Natural killer cell (primary cell): ENCODE data around the gene PHLPP1. TPM values are rescaled to one million over a fixed set of nuclear protein-coding genes. Genes with fewer than 3 reads are reported as not detected.

Source experiments
- ATAC-seq, 3 donors: fragments of 150-1000 bp in 2 of 3; fragments of 200-7000 bp in 1 of 3; cut with Tn5 transposase; 1 replicate in 1 of 3; 2 replicates in 2 of 3; pipeline ENCODE4 v1.10.0; 2021; ENCODE audit warnings: mild to moderate bottlenecking in 2 of 3, moderate library complexity in 2 of 3
- DNase-seq, 2 donors: peaks; one replicate each; pipeline versions ENCODE4 v3.0.0 to v3.0.0-alpha.2; 2013 to 2021; ENCODE audit warnings: mixed read lengths in 1 of 2
- H3K27ac ChIP-seq: one replicate; pipeline ENCODE4 v1.5.1; 2013; ENCODE audit warnings: mild to moderate bottlenecking, low read length
- H3K27me3 ChIP-seq: one replicate; pipeline ENCODE4 v1.6.1; 2013; ENCODE audit warnings: low read length; ENCODE audit not compliant: control insufficient read depth, insufficient read depth
- H3K36me3 ChIP-seq: one replicate; pipeline ENCODE4 v1.6.1; 2013; ENCODE audit warnings: low read length; ENCODE audit not compliant: control insufficient read depth, insufficient read depth
- H3K4me1 ChIP-seq: one replicate; pipeline ENCODE4 v1.6.1; 2013; ENCODE audit warnings: low read length; ENCODE audit not compliant: control insufficient read depth, insufficient read depth
- H3K4me3 ChIP-seq: one replicate; pipeline ENCODE4 v1.5.1; 2013; ENCODE audit warnings: low read length
- H3K9me3 ChIP-seq: one replicate; pipeline ENCODE4 v1.6.1; 2013; ENCODE audit warnings: low read length; ENCODE audit not compliant: control insufficient read depth, insufficient read depth
- H3K27ac Mint-ChIP-seq, 2 donors: one replicate each; pipeline ENCODE4 v1.8.0; 2022; ENCODE audit warnings: mild to moderate bottlenecking in 2 of 2, mixed read lengths in 2 of 2, moderate library complexity in 1 of 2
- H3K27me3 Mint-ChIP-seq, 2 donors: one replicate each; pipeline ENCODE4 v1.8.0; 2022; ENCODE audit warnings: low read depth in 2 of 2, mixed read lengths in 2 of 2
- H3K36me3 Mint-ChIP-seq: one replicate; pipeline ENCODE4 v1.8.0; 2022; ENCODE audit warnings: mixed read lengths
- H3K4me1 Mint-ChIP-seq, 2 donors: one replicate each; pipeline ENCODE4 v1.8.0; 2022; ENCODE audit warnings: mixed read lengths in 2 of 2
- H3K4me3 Mint-ChIP-seq: one replicate; pipeline ENCODE4 v1.8.0; 2022; ENCODE audit warnings: mild to moderate bottlenecking, moderate library complexity, mixed read lengths
- H3K9me3 Mint-ChIP-seq, 2 donors: one replicate each; pipeline ENCODE4 v1.8.0; 2022; ENCODE audit warnings: mixed read lengths in 2 of 2
- CTCF ChIP-seq: fragments of 200-600 bp; IDR thresholded peaks from one replicate; pipeline ENCODE4 v1.8.0; 2022; ENCODE audit warnings: antibody characterized with exemption
- WGBS: methylation state at CpG from one replicate; pipeline ENCODE4 v1.1.7; 2013; ENCODE audit warnings: missing lambda C conversion rate; ENCODE audit not compliant: insufficient coverage; 5-methylcytosine and 5-hydroxymethylcytosine counted together
- intact Hi-C: fragments of 100-400 bp; cut with micrococcal nuclease; formaldehyde crosslinking; loops from one replicate; pipeline ENCODE4 v1.14.2; 2022
- total RNA-seq, 4 donors: library from RNA; stranded (reverse); fragments of 120-200 nt in 1 of 4; gene quantifications; one replicate each; pipeline versions ENCODE4 v1.2.3 to v1.2.4, GENCODE V29; 2013 to 2022

Gene PHLPP1
- total RNA-seq, 3 donors from 2014 or later (not counting 1 experiment from before 2014, with no cell fraction given): 12.1 to 14.8 (median 12.2) TPM

- WGBS: 85% methylated on average over 2 of the region's 3 CpGs
- H3K4me1 ChIP-seq: no peaks in the 10 kb centered on the region
- H3K27me3 ChIP-seq: no peaks in the 10 kb centered on the region
- H3K36me3 ChIP-seq: no peaks in the 10 kb centered on the region
- ATAC-seq (no peak), DNase-seq (no peak)
- Mint-ChIP-seq H3K27ac (no peak overlapping the region), H3K27me3 (no peaks in the 10 kb centered on the region), H3K9me3 (no peaks in the 10 kb centered on the region), H3K4me1 (peaks cover 24 to 33% of the 10 kb centered on the region in 2 donors), H3K36me3 (no peaks in the 10 kb centered on the region), H3K4me3 (no peak overlapping the region)
- no peak for TF ChIP-seq CTCF
- no peak overlapping the region for H3K4me3 ChIP-seq
- H3K27ac ChIP-seq: no peak overlapping the region
- no peaks in the 10 kb centered on the region for H3K9me3 ChIP-seq
- intact Hi-C loops: loop anchor here (5.0 kb wide), 1 partner anchor 64 kb away; the partner anchor contains the start of gene PHLPP1
Measured at GRCh38 chr18:62781262-62781661, 65.9 kb downstream of the PHLPP1 start.

- Histone ChIP-seq H3K4me3 (no peak overlapping the region), H3K4me1 (no peaks in the 10 kb centered on the region), H3K9me3 (no peaks in the 10 kb centered on the region), H3K36me3 (no peaks in the 10 kb centered on the region), H3K27me3 (no peaks in the 10 kb centered on the region), H3K27ac (no peak overlapping the region)
- no peak for ATAC-seq
- DNase-seq: no peak
- Mint-ChIP-seq H3K27ac (no peak overlapping the region), H3K27me3 (no peaks in the 10 kb centered on the region), H3K4me3 (no peak overlapping the region), H3K36me3 (no peaks in the 10 kb centered on the region), H3K9me3 (no peaks in the 10 kb centered on the region), H3K4me1 (peaks cover 28 to 37% of the 10 kb centered on the region in 2 donors)
- TF ChIP-seq CTCF: no peak
- WGBS: 83% methylated on average over 2 of the region's 2 CpGs
- intact Hi-C loops: loop anchor here (5.0 kb wide), 1 partner anchor 65 kb away; the partner anchor contains the start of gene PHLPP1
Measured at GRCh38 chr18:62781893-62782292, 66.6 kb downstream of the PHLPP1 start.

GRCh38 chr18:62784338-62784965 is 69.1 kb downstream of the PHLPP1 start:
- Mint-ChIP-seq H3K9me3 (no peaks in the 10 kb centered on the region), H3K27me3 (no peaks in the 10 kb centered on the region), H3K27ac (peak overlapping the region; percentile 18 to 65), H3K36me3 (no peaks in the 10 kb centered on the region), H3K4me3 (peak overlapping the region; percentile 10), H3K4me1 (peaks cover 32 to 35% of the 10 kb centered on the region in 2 donors)
- Histone ChIP-seq H3K27ac (no peak overlapping the region), H3K27me3 (no peaks in the 10 kb centered on the region), H3K36me3 (no peaks in the 10 kb centered on the region), H3K4me3 (no peak overlapping the region), H3K4me1 (no peaks in the 10 kb centered on the region), H3K9me3 (no peaks in the 10 kb centered on the region)
- TF ChIP-seq CTCF: no peak
- ATAC-seq: peak; percentile 61 to 68 (median 65)
- intact Hi-C loops: loop anchor here (5.0 kb wide), 1 partner anchor 67 kb away; the partner anchor contains the start of gene PHLPP1
- DNase-seq: peak in 1 of 2 donors; percentile 26
- 12% methylated on average over 3 of the region's 4 CpGs for WGBS
